HFF-Myc (cell line): ENCODE data around the gene COL26A1.

Source experiments
- DNase-seq: peaks from one replicate; pipeline ENCODE4 v3.0.0-alpha.2; 2011; ENCODE audit warnings: low read depth; ENCODE audit errors: extremely low read depth
- H3K4me3 ChIP-seq: replicated peaks from 2 replicates; pipeline ENCODE4 v1.5.1; 2011; ENCODE audit warnings: low read depth, mild to moderate bottlenecking, control low read depth, low read length
- CTCF ChIP-seq: IDR thresholded peaks from 2 replicates; pipeline ENCODE4 v1.5.1; 2012; ENCODE audit warnings: mild to moderate bottlenecking, low read depth, low read length, control low read depth; ENCODE audit errors: missing control alignments

COL26A1 gene

DNA sequence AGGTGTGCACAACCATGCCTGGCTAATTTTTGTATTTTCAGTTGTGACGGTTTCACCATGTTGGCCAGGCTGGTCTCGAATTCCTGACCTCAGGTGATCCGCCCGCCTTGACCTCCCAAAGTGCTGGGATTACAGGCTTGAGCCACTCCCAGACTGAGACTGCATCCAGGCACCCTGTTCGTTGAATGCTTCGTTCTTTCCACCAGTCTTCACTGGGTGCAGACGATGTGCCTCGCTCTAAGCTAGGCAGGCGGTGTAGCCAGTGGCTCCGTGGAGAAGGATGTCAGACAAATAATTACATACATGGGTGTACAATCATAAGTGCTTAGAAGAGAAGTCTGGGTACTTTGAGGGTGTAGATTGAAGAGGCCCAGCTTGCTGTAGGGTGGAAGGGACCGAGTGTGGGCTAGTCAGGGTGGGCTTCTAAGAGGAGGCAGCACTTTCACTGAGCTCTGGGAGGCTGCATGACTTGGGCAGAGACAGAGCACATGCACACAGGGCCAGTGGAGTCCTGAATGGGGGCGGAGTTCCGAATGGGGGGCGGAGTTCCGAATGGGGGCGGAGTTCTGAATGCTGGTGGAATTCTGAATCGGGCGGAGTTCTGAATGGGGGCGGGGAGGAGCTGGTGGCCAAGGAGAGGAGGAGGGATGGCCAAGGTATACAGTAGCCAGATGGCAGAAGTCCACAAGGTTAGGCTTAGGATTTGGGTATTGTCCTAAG lies 74.3 kb downstream of the COL26A1 start:
- TF ChIP-seq CTCF: no peak
- H3K4me3 ChIP-seq: no peak overlapping the region
- DNase-seq: no peak

GRCh38 chr7:101441890-101442289 lies 79.2 kb downstream of the COL26A1 start:
- TF ChIP-seq CTCF: no peak
- no peak for DNase-seq
- no peak overlapping the region for H3K4me3 ChIP-seq

DNA sequence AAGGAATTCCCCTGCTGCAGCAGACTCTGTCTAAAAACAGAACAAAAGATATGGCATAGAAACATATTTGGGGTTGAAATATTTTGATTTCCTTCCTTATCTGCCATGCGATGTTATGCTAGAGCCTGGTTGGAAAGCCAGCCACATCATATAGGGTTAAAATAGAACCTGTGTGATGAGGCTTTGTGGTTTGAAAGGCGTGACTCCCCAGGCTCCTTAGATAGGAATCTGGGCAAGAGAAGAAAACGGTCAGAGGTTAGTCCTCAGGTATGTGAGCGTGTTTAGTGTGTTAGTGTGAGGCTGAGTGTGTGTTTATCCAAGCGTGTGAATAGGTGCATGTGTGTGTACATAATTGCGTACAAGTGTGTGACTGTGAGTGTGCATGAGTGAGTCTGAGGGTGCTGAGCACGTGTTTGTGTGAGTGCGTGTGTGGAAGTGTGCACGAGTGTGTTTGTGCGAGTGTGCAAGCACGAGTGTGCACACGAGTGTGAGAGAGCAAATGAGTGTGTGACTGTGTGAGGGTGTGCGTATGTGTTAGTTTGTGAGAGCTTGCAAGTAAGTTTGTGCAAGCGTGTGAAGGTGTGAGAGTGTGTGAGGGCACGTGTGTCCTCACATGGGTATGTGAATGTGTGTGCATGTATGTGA lies 79.9 kb downstream of the COL26A1 start:
- no peak for TF ChIP-seq CTCF
- DNase-seq: no peak
- no peak overlapping the region for H3K4me3 ChIP-seq

GRCh38 chr7:101450064-101450463 lies 87.4 kb downstream of the COL26A1 start:
- H3K4me3 ChIP-seq: no peak overlapping the region
- TF ChIP-seq CTCF: no peak

DNA sequence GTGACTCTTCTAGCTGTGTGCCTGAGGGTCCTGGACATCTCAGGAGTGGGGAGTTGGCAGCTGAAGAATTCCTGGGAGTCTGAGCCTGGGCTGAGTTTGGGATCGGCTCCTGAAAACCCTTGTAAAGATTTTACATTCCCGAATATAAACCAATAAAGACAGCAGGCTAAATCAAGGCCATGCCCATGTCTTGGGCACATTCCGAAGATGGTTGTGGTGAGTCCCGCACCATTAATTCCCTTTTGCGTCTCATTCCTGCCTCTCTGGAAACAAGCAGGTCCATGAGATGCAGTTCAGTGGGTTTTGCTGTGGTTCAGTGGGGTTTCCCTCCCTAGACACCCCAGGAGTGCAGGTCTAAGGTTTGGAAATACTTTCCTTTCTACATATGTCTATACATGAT lies 90.9 kb downstream of the COL26A1 start:
- no peak for TF ChIP-seq CTCF
- no peak for DNase-seq
- H3K4me3 ChIP-seq: no peak overlapping the region

More at GRCh38 chr7:101450064-101450463, 87.4 kb downstream of the COL26A1 start:
- no peak for DNase-seq

DNA sequence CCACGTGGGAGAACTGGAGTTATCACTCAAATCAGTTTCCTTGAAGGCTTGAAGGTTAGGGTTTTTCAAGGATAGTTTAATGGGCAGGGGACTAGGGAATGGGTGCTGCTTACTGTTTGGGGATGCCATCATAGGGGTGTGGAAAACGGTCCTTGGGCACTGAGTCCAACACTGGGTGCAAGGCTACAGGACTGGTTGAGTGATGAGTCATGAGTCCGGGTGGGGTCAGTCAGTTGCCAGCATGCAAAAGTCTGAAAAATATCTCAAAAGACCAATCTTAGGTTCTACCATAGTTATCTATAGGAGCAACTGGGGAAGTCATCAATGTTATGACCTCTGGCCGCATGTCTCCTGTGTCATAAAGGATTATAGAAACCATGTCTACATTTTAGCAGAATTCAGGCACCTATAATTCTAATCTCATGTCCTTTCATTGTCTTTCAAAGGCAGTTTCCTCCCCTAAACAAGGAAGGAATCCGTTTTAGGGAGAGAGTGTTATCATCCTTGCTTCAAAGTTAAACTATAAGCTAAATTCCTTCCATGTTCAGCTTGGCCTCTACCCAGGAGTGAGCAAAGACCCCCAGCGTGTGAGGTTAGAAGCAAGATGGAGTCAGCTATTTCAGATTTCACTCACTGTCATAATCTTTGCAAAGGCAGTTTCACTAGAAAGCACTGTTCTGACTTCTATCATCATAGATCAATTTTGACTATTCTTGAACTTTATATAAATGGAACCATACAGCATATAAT lies 94.5 kb downstream of the COL26A1 start:
- no peak for TF ChIP-seq CTCF
- H3K4me3 ChIP-seq: no peak overlapping the region
- DNase-seq: no peak
